Uterus (tissue), 2 donors: ENCODE results near the gene ITPRIPL1.

Source experiments
- CTCF ChIP-seq, 4 experiments: fragments of 200-600 bp in 2 of 4; fragments of 450-650 bp in 2 of 4; sonication (generic) in 2 of 4; IDR thresholded peaks; one replicate each; pipeline ENCODE4 v1.5.1; 2016 to 2019; ENCODE audit warnings: antibody characterized with exemption in 4 of 4, mild to moderate bottlenecking in 2 of 4, moderate library complexity in 1 of 4
- POLR2A ChIP-seq, 2 donors: fragments of 450-650 bp; IDR thresholded peaks; one replicate each; pipeline ENCODE4 v1.6.1; 2016; ENCODE audit warnings: antibody characterized with exemption in 2 of 2, mild to moderate bottlenecking in 1 of 2, moderate library complexity in 1 of 2

GRCh38 chr2:96305979-96306308 is 19.2 kb upstream of the ITPRIPL1 start:
- TF ChIP-seq CTCF (IDR thresholded peaks at IDR 0.05) (no peak), POLR2A (IDR thresholded peaks at IDR 0.05) (no peak)
